Superior temporal gyrus (tissue), 1 donor: Measurements from ENCODE around the gene TMPRSS3.

ENCODE experiments used
- DNase-seq: peaks from one replicate; pipeline ENCODE4 v3.0.0-alpha.2; 2016; ENCODE audit errors: extremely low spot score

Gene TMPRSS3

GRCh38 chr21:42373196-42373907 lies 22.5 kb downstream of the TMPRSS3 start:
- DNase-seq, result no peak

- DNase-seq, result no peak
Measured at GRCh38 chr21:42370894-42371654, 24.8 kb downstream of the TMPRSS3 start.

GRCh38 chr21:42369821-42370220 lies 26.0 kb downstream of the TMPRSS3 start:
- DNase-seq, result no peak

GRCh38 chr21:42367367-42368165 lies 28.3 kb downstream of the TMPRSS3 start:
- no peak for DNase-seq

- no peak for DNase-seq
Measured at GRCh38 chr21:42366292-42367010, 29.4 kb downstream of the TMPRSS3 start, which contains the start of gene TFF1. TSS of gene TFF1 (minus strand) at chr21:42366535. CDS start at chr21:42366495, 40 bp downstream.

GRCh38 chr21:42365770-42366169 lies 30.1 kb downstream of the TMPRSS3 start:
- no peak for DNase-seq

DNA sequence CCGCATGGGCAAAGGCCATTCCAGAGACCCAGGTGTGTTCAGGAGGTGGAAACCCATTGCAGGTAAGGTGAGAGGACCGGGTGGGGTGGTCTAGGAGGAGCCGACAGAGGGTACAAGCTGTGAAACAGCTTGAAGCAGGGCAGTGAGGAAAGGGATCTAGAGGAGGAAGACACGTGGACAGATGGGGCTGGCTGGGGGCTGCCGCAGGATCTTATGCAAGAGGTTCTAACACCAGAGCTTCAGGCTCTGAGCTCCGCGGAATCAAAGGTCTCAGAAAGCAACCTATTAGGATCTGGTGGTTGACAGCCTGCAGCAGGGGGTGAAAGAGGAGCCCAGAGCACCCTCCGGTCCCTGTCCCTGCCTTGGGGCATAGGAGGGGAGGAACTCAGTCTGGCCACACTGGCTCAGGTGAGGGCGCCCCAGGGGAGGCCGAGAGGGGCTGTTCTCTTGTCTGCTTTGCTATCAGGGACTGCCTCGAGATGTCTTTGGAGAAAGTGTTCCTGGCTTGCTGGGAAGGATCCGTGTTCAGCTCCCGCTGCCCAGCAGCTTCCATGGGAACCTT lies 31.5 kb downstream of the TMPRSS3 start:
- no peak for DNase-seq

GRCh38 chr21:42363312-42363711 lies 32.5 kb downstream of the TMPRSS3 start:
- DNase-seq, result no peak

GRCh38 chr21:42362700-42363099 lies 33.2 kb downstream of the TMPRSS3 start:
- DNase-seq, result no peak

GRCh38 chr21:42362198-42362597 lies 33.7 kb downstream of the TMPRSS3 start:
- no peak for DNase-seq

GRCh38 chr21:42361286-42361685 lies 34.6 kb downstream of the TMPRSS3 start:
- DNase-seq, result no peak

- DNase-seq, result no peak
Measured at GRCh38 chr21:42360317-42360716, 35.5 kb downstream of the TMPRSS3 start.

- DNase-seq, result no peak
Measured at GRCh38 chr21:42358937-42359336, 36.9 kb downstream of the TMPRSS3 start.

DNA sequence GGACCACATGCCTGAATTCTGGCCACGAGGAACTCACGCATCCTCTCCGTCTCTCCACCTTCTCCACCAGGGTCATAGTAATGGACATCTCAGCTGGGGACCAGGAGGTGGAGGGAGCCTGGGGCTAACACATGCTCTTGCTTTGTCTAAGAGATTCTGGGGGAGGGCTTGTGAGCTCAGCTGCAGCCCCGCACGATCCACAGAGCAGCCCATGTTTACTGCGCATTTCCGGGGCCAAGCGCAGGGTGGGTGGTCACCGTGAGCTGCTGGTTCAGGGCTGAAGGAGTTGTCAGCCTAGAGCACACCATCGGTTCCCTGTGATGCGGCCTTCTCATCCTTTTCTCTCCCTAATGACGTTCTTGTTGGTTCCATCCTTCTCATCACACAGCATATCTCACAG lies 37.6 kb downstream of the TMPRSS3 start:
- DNase-seq, result no peak

- no peak for DNase-seq
Measured at GRCh38 chr21:42357307-42357706, 38.5 kb downstream of the TMPRSS3 start.

- DNase-seq, result no peak
Measured at GRCh38 chr21:42356650-42357049, 39.2 kb downstream of the TMPRSS3 start.

DNA sequence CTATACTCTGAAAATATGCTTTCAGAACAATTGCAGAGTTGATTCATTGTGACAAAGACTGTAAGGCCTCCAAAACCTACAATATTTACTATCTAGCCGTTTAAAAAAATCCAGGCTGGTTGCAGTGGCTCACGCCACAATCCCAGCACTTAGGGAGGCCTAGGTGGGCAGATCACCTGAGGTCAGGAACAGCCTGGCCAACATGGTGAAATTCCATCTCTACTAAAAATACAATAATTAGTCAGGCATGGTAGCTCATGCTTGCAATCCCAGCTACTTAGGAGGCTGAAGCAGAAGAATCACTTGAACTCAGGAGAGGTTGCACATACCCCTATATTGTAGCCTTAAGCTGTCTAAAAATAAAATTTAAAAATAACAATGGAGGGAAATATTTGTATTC lies 39.8 kb downstream of the TMPRSS3 start:
- DNase-seq, result no peak

DNA sequence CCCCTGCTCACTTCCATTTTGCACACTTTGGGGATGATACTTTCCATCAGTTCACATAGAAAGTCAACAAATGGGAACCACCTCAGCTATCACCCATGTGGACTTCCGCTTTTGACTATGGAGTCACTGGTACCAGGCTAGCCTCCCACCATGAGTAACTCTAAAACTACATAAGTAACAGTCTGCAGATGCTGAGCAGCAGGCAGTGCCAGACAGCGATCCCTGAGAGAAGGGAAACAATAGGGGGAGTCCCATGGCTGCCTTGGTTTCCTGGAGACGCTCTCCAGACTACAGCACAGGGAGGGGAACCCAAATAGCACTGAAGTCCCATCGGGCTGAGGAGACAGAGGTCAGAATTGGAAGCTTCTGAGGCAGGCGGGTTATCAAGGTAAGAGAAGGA lies 42.2 kb downstream of the TMPRSS3 start:
- DNase-seq, result no peak

GRCh38 chr21:42352441-42353095 lies 43.3 kb downstream of the TMPRSS3 start:
- DNase-seq, result no peak

DNA sequence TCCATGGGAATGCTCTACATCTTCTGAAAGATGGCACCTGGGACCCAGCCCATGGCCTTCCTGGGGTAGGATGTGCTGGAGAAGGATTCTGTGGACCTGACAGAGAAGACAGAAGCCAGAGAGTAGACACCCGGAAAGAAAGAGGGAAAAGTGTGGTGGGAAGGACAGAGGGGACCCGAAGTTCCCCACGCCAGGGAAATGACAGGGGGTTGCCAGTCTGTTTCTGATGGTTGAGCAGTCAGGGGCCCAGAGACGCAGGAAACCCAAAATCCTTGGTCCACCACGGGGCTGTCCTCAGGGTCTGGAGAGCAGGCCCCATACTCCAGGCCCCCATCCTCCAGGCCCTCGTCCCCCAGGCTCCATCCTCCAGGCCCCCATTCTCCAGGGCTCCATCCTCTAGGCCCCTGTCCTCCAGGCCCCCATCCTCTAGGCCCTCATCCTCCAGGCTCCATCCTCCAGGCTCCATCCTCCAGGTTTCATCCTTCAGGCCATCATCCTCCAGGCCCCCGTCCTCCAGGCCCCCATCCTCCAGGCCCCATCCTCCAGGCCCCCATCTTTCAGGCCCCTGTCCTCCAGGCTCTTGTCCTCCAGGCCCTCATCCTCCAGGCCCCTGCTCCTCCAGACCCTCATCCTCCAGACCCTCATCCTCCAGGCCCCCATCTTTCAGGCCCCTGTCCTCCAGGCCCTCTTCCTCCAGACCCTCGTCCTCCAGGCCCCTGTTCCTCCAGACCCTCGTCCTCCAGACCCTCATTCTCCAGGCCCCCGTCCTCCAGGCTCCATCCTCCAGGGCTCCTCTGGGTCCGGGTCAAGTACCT lies 44.0 kb downstream of the TMPRSS3 start:
- DNase-seq, result no peak
